ENCODE data around the gene KCNIP4.

Gene KCNIP4

GRCh38 chr4:21765810-21766407, 182.7 kb downstream of the KCNIP4 start:
- DNase-seq (ENCODE audit: low read depth in 3 of 3): peak in 1 of 3 experiments; percentile 2

GRCh38 chr4:21763855-21764254, 184.7 kb downstream of the KCNIP4 start:
- no peak for DNase-seq (ENCODE audit: low read depth in 3 of 3)

GRCh38 chr4:21757248-21757647, 191.3 kb downstream of the KCNIP4 start:
- no peak for DNase-seq (ENCODE audit: low read depth in 3 of 3)

- DNase-seq (ENCODE audit: low read depth in 3 of 3): no peak
Measured at GRCh38 chr4:21753084-21753760, 195.3 kb downstream of the KCNIP4 start.

- DNase-seq (ENCODE audit: low read depth in 3 of 3): no peak
Measured at GRCh38 chr4:21752616-21753015, 196.0 kb downstream of the KCNIP4 start.

- DNase-seq (ENCODE audit: low read depth in 3 of 3): no peak
Measured at GRCh38 chr4:21749924-21750323, 198.6 kb downstream of the KCNIP4 start.

GRCh38 chr4:21749412-21749811, 199.2 kb downstream of the KCNIP4 start:
- no peak for DNase-seq (ENCODE audit: low read depth in 3 of 3)

- no peak for DNase-seq (ENCODE audit: low read depth in 3 of 3)
Measured at GRCh38 chr4:21744046-21744445, 204.5 kb downstream of the KCNIP4 start.

- no peak for DNase-seq (ENCODE audit: low read depth in 3 of 3)
Measured at GRCh38 chr4:21742326-21742725, 206.2 kb downstream of the KCNIP4 start.

- no peak for DNase-seq (ENCODE audit: low read depth in 3 of 3)
Measured at GRCh38 chr4:21738821-21739220, 209.8 kb downstream of the KCNIP4 start.

GRCh38 chr4:21735866-21736265, 212.7 kb downstream of the KCNIP4 start:
- DNase-seq (ENCODE audit: low read depth in 3 of 3): no peak

- no peak for DNase-seq (ENCODE audit: low read depth in 3 of 3)
Measured at GRCh38 chr4:21733894-21734630, 214.5 kb downstream of the KCNIP4 start.

- DNase-seq (ENCODE audit: low read depth in 3 of 3): no peak
Measured at GRCh38 chr4:21728304-21728703, 220.3 kb downstream of the KCNIP4 start.

GRCh38 chr4:21726255-21726815, 222.2 kb downstream of the KCNIP4 start:
- no peak for DNase-seq (ENCODE audit: low read depth in 3 of 3)

- no peak for DNase-seq (ENCODE audit: low read depth in 3 of 3)
Measured at GRCh38 chr4:21722157-21722839, 226.3 kb downstream of the KCNIP4 start.

GRCh38 chr4:21716531-21716930, 232.0 kb downstream of the KCNIP4 start:
- no peak for DNase-seq (ENCODE audit: low read depth in 3 of 3)

- no peak for DNase-seq (ENCODE audit: low read depth in 3 of 3)
Measured at GRCh38 chr4:21710179-21710835, 238.3 kb downstream of the KCNIP4 start.

- no peak for DNase-seq (ENCODE audit: low read depth in 3 of 3)
Measured at GRCh38 chr4:21709761-21710160, 238.8 kb downstream of the KCNIP4 start.

- DNase-seq (ENCODE audit: low read depth in 3 of 3): no peak
Measured at GRCh38 chr4:21709031-21709430, 239.5 kb downstream of the KCNIP4 start.

GRCh38 chr4:21699446-21699845, 249.1 kb downstream of the KCNIP4 start:
- no peak for DNase-seq (ENCODE audit: low read depth in 3 of 3)

GRCh38 chr4:21697583-21697982, 251.0 kb downstream of the KCNIP4 start:
- no peak for DNase-seq (ENCODE audit: low read depth in 3 of 3)

- DNase-seq (ENCODE audit: low read depth in 3 of 3): no peak
Measured at GRCh38 chr4:21695141-21695540, 253.4 kb downstream of the KCNIP4 start.

Measured in stimulated activated CD4-positive, alpha-beta T cell treated with anti-CD3 and anti-CD28 coated beads, TNF-alpha, amount 100 ng/mL, for 4 hours (primary cell).